Measurements from ENCODE around the gene WDFY1. TPM values are rescaled to one million over a fixed set of nuclear protein-coding genes. Genes with fewer than 3 reads are reported as not detected.
A peak's percentile ranks its signal among the peaks of the same experiment; 100 is the strongest.

The WDFY1 gene
- total and polyA plus RNA-seq, 9 of the 15 experiments (the other 6 are each of a cell fraction or from before 2014, with no cell fraction given), result 5.4 to 27.6 (median 17.5) TPM

DNA sequence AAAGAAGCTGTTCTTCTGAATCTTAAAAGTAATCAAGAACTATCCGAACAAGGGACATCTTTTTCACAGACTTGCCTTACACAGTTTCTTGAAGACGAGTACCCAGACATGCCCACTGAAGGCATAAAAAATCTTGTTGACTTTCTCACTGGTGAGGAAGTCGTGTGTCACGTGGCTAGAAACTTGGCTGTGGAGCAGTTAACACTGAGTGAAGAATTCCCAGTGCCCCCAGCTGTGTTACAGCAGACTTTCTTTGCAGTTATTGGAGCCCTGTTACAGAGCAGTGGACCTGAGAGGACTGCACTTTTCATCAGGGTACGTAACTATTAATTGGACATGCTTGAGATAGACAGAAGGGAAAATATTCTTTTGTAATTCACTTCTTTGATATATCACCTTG is 14.6 kb upstream of the WDFY1 start:
- H3K4me3 ChIP-seq, result no peak overlapping the region

More for the DNA sequence above, 14.6 kb upstream of the WDFY1 start:
- Histone ChIP-seq H3K36me3 (ENCODE audit: control insufficient read depth, insufficient read depth, low read length) (peaks cover 44% of the 10 kb centered on the region), H2AFZ (ENCODE audit: low read depth, low read length) (no peak overlapping the region), H4K20me1 (replicated peaks; ENCODE audit: control insufficient read depth, insufficient read depth, low read length) (no peaks in the 10 kb centered on the region; the same call in 1 of the 2 replicates), H3K4me1 (replicated peaks in 1 of 2; ENCODE audit: control insufficient read depth in 2 of 2, insufficient read depth in 2 of 2, low read length in 2 of 2) (peaks cover 0 to 4% of the 10 kb centered on the region in 2 experiments; a peak in 2 of 5 replicates), H3K9me3 (replicated peaks; ENCODE audit: control insufficient read depth, insufficient read depth, low read depth, low read length) (no peaks in the 10 kb centered on the region), H3K27ac (ENCODE audit: extremely low read depth, low read depth, low read length) (no peak overlapping the region), H3K27me3 (ENCODE audit: control insufficient read depth in 2 of 2, insufficient read depth in 2 of 2, low read length in 2 of 2) (no peaks in the 10 kb centered on the region), H3K9ac (ENCODE audit: insufficient read depth in 1 of 2, low read depth in 2 of 2, low read length in 2 of 2) (no peak overlapping the region), H3K9me1 (ENCODE audit: control insufficient read depth, insufficient read depth, low read length) (no peaks in the 10 kb centered on the region), H3K4me2 (ENCODE audit: insufficient read depth, low read length) (no peak overlapping the region; the same call in 1 of the 2 replicates), H3K79me2 (ENCODE audit: control insufficient read depth, insufficient read depth, low read length) (peaks cover 62% of the 10 kb centered on the region)
- DNase-seq (ENCODE audit: extremely low read depth in 1 of 4, low spot score in 3 of 4), result no peak
- ChIA-PET POLR2A (no interaction called here), CTCF (ENCODE audit: low intra/inter-chr PET ratio) (no interaction called here)
- TF ChIP-seq STAT5B (CRISPR knock-in tag; IDR thresholded peaks at IDR 0.05), result no peak
- TF ChIP-seq, protein P1, sequence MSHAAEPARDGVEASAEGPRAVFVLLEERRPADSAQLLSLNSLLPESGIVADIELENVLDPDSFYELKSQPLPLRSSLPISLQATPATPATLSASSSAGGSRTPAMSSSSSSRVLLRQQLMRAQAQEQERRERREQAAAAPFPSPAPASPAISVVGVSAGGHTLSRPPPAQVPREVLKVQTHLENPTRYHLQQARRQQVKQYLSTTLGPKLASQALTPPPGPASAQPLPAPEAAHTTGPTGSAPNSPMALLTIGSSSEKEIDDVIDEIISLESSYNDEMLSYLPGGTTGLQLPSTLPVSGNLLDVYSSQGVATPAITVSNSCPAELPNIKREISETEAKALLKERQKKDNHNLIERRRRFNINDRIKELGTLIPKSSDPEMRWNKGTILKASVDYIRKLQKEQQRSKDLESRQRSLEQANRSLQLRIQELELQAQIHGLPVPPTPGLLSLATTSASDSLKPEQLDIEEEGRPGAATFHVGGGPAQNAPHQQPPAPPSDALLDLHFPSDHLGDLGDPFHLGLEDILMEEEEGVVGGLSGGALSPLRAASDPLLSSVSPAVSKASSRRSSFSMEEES (CRISPR knock-in tag; IDR thresholded peaks at IDR 0.05), result peak; percentile 5; the same call in 1 of the 2 replicates
- no peak for TF ChIP-seq ARHGAP35 (IDR thresholded peaks at IDR 0.05; ENCODE audit: partially characterized antibody)
- no peak for TF ChIP-seq KHSRP (IDR thresholded peaks at IDR 0.05)
- intact Hi-C loops (cut with micrococcal nuclease) (no loop called here), in situ Hi-C loops (cut with MboI) (no loop called here)
- no peak for ATAC-seq
- no peak for FAIRE-seq
- no TSS peak for BruUV-seq (replicated peaks)
- WGBS (ENCODE audit: insufficient coverage, low coverage, missing lambda C conversion rate), result 62% methylated on average over 5 of the region's 5 CpGs

All from K562 (cell line).